ENCODE data around the gene IRS1.
"Not testable (repeated sequence)": the region's sequence is repeated elsewhere in the genome, so short reads cannot be mapped to it uniquely, and the experiment has no call there.

Gene IRS1, protein sequence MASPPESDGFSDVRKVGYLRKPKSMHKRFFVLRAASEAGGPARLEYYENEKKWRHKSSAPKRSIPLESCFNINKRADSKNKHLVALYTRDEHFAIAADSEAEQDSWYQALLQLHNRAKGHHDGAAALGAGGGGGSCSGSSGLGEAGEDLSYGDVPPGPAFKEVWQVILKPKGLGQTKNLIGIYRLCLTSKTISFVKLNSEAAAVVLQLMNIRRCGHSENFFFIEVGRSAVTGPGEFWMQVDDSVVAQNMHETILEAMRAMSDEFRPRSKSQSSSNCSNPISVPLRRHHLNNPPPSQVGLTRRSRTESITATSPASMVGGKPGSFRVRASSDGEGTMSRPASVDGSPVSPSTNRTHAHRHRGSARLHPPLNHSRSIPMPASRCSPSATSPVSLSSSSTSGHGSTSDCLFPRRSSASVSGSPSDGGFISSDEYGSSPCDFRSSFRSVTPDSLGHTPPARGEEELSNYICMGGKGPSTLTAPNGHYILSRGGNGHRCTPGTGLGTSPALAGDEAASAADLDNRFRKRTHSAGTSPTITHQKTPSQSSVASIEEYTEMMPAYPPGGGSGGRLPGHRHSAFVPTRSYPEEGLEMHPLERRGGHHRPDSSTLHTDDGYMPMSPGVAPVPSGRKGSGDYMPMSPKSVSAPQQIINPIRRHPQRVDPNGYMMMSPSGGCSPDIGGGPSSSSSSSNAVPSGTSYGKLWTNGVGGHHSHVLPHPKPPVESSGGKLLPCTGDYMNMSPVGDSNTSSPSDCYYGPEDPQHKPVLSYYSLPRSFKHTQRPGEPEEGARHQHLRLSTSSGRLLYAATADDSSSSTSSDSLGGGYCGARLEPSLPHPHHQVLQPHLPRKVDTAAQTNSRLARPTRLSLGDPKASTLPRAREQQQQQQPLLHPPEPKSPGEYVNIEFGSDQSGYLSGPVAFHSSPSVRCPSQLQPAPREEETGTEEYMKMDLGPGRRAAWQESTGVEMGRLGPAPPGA (N-terminal part only)

DNA sequence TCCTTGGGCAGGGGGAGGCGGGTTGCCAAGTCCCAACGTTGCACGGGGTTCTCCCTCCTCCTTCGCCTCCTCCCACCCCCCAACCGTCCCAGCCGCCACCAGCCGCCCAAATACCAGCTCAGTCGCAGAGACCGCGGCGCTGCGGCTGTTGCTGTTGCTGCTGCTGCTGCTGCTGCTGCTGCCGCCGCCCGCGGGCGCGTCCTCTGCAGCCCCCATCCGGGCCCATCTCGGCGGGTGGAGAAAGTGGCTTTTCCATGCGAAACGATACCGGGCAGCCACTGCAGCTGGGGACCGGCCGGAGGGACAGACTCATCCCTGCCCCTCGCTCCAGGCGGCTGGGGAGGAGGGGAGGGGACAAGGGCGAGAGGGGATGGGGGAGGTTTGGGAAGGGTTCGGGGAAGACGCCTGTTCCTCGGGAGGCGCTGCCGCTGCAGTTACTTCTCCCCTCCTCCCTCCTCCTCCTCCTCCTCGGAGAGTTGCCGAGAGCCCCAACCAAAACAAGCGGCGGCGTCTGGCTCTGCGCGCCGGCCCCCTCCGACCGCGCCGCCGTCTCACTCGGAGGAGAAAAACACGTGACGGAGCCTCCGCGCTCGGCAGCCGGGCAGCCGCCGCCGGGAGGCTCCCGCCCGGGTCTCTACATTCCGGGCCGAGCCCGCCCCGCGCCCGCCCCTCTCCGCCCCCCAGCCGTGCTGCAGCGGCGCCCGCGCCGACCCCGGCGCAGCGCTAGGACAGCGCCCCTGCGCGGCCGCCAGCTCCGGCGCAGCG lies at the start of gene IRS1:
TSS of gene IRS1 (minus strand) at position 610 of the 765 bp plus-strand sequence. CDS start 1,082 bp downstream, outside the sequence.
- DNase-seq = peak; percentile 72

DNA sequence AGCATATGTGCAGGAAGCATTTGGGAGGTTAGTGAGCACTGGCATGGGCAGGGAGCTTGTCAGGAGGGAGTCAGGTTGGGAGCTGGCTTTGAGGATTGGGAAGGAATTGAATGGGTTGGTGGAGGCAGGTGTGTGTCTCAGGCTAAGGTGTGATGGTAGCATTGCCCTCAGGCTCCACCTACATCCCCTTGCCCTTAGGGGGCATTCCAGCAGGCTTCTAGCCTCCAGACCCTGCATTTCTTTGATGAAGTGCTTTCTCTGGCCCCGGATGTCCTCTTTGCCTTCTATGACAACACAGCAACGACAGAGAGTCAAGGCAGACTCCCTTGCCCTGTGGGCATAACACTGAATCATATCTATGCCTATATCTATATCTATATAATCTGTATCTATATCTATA lies 49.7 kb upstream of the IRS1 start:
- DNase-seq = no peak

DNA sequence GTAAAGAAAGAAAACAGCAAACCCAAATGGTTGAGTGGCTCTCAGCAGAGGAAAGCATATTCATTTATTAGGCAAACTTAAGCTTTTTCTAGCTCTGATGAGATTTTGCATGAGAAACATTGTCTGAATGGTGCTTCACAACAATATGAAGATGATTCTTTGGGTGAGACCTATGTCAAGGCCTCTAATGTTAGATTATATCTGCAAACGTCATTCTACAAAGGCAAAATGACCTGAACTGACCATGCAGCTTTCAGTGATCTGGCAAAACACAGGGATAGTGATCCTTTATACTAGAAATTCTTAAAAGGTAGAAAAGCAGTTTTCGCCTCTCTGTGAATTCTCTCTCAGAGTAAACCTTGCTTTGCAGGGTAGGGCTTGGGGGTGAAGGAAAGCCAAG lies 47.9 kb upstream of the IRS1 start:
- no peak for DNase-seq

DNA sequence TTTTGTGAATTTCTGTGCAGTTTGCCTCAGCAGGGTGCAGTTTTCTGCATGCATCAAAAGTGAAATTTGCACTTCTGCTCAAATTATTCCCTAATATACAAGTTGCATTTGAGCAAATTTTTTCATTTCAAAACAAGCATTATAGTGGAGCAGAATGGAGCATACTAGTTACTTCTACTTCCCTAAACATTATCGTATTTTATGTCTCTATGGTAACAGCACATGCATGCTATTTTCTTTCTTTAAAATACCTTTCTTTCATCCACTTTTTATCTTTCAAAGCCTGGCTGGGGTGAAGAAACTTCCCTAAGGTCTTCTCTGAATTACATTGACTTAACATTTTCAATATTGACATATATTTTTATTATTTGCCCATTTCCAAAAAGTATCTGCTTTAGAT lies 47.5 kb upstream of the IRS1 start:
- no peak for DNase-seq

DNA sequence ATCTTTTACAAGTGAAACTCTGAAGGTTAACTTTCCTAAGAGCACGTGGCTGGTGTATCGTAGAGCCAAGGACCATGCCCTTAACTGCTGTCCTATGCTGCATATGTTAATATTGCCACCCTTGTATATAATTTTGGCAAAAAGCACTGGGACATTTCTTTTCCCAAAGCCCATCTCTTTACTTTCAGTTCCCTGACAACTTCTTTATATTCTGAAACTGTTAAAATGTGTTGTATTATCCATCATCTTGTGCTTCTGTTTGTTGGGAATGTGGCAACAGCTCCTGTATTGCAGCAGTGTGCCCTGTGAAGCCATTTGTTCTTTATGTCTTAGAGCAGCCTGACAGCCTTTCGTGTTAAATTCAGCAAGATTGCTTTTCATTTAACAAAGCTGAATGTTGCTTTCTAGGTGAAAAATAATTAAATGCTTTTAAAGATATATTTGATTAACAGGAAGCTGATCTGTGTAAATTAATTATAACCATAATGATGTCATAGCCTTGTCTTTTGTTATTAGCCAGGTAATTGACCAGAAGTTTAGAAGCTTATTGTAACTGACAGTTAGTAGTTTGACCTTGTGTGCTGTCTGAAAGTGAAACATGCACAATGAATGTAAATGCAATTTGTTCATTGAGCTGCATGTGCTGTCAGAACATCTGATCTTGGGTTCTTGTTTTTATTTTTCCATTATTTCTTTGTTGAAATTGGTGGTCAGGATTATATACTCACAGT lies 45.9 kb upstream of the IRS1 start:
- DNase-seq = no peak

DNA sequence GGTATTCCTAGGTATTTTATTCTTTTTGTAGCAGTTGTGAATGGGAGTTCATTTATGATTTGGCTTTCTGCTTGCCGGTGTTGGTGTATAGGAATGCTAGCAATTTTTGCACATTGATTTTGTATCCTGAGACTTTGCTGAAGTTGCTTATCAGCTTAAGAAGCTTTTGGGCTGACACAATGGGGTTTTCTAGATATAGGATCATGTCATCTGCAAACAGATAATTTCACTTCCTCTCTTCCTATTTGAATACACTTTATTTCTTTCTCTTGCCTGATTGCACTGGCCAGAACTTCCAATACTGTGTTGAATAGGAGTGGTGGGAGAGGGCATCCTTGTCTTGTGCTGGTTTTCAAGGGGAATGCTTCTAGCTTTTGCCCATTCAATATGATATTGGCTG lies 43.4 kb upstream of the IRS1 start:
- not testable (repeated sequence) for DNase-seq

DNA sequence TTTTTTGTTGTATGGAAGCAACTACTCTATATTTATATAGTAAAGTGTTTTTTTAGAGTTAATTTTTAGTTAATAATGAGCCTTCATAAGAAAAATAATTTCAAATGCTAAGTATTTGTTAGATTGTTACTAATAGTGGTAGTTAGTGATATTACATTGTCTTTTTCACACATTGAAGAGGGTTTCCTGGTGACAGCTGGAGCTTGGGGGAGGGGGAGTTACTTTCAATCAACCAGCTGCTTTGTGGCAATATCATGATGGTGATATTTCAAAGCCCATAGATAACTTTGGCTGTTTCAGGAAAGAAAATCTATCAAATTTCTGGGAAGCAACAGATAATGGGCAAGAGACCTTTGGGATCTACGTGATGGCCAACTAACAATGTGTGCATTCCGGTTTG lies 40.3 kb upstream of the IRS1 start:
- DNase-seq = no peak

DNA sequence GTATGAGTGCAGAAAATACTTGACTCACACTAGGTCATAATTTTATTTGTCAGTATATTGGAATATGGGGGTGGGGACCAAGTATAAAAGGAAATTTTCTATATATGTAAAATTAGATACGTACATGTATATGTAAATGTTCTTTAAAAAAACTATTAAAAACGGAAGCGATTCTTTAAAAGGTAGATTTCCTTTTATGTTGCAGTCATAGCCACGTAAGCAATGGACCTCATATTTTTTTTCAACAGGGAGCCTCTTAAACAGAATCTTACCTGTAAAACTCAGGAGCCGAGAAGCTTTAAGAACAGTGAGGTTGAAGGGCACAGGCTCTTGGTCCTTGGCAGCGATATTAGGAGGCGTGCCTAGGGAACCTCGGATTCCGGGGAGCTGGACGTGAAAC lies 39.5 kb upstream of the IRS1 start:
- no peak for DNase-seq

DNA sequence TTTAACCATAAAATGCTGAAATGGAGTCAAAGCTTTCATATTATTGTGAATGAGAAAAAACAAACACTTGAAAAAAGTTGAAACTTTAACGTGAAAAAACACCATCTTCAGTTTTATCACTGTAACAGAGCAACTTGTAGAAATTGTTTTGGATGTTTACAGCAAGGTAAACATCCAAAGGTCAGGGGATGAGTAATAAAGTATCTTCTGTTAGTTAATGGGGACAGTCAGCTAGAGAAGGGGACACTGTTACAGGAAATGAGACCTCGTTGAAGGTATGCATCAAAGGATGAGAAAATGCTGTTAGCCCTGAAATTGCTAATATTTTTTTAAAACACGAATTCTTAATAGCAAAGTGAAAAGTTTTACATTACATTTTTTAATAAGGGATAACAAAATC lies 39.1 kb upstream of the IRS1 start:
- DNase-seq = no peak

DNA sequence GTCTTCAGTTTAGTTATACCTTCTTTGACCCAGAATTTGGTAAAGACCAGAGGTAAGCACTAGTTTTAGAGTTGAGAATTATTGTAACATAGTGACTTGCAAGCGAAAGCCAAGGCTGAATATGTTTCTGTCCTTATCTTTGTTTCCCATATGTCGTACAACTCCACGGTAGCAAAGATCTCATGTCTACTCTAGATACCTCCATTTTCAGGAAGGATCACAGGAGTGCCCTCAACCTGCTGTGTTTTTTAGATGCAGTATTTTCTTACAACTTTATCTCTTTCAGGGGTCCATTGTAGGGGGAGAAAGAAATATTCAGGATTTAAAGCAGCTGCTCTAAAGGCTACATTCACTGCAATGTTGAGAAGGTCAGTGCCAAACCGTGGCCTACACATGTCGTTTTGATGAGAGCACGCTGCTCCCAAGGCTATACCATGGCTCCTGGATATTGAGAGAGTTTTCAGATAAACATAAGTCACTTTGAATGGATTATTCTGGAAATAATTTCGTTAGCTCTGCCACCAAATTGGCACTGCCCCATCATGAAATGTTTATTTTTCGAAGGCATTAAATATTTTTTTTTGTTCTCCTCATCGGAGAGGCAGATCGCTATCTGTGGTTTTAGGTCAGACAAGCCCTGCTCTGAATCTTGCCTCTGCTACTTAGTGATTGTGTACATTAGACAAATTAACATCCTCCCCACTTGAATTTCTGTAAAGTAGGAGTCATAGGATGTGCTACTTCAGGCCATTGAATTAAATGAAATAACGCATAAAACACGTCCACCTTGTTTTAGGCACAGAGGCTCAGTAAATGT lies 38.4 kb upstream of the IRS1 start:
- no peak for DNase-seq

DNA sequence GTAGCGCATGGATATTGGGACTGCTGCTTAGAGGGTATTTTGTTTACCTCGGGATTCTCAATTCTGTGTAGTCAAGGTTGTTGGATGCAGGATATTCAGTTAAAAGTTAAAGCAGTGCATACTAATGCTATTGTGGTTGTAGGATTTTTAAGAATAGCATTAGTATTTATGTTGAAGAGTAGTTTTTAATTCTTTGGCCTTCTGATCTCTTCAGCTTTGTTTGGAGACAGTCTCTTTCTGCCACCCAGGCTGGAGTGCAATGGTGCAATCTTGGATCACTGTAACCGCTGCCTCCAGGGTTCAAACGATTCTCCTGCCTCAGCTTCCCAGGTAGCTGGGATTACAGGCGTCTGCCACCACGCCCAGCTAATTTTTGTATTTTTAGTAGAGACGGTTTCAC lies 37.7 kb upstream of the IRS1 start:
- no peak for DNase-seq

DNA sequence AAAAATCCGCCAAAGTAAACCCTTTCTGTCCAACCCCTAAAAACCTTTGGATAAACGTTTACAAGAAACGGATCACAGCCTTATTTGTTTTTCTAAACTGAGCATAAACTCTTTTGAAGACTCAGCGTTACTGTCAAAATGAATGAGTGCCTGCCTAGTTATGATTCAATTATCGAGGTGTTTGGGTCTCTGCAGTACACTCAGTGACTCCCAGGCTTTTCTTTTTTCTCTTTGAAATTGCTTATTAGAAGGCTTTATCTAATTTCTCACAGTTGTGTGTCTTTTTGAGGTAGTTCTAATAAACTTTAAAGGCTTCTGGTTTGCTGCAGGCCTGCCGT lies 36.9 kb upstream of the IRS1 start:
- no peak for DNase-seq

DNA sequence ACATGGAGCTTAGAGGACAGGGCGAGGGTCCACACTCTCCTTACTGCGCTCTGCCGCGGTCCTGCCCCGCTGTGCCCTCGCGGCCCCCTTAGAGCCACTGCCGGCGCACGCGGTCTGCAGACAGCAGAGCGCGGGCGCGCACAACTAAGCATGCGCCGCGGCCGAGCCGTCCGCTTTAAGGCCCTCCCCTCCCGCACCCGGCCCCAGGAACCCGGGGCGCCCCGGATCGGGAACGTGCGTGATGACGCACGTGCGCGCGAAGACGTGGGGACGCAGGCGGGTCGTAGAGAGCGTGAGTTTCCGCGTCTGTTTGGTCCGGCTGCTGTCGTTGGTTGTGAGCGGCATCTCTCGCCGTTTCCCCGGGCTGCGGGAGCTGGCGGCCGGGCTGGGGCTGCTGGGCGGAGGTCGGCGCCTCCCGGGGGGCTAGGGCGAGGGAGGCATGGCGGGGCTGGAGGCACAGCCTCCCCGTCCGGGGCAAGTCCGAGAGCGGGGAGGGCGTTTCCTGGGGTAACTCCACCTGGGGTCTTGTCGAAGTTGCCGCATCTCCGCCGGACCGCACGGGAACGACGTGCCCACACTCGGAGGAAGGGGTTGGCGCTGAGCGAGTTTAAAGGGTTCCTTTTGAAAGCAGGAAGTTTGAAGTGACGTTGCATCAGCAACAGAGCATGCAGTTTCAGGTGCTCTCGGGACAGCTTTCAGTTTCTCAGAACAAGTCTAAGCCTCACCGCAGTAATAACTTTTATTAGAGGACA lies 36.4 kb upstream of the IRS1 start, which contains the start of gene RHBDD1:
TSS of gene RHBDD1 (plus strand) at position 259 of the 752 bp plus-strand sequence. CDS start 28,640 bp downstream, outside the sequence.
- DNase-seq = peak; percentile 94

DNA sequence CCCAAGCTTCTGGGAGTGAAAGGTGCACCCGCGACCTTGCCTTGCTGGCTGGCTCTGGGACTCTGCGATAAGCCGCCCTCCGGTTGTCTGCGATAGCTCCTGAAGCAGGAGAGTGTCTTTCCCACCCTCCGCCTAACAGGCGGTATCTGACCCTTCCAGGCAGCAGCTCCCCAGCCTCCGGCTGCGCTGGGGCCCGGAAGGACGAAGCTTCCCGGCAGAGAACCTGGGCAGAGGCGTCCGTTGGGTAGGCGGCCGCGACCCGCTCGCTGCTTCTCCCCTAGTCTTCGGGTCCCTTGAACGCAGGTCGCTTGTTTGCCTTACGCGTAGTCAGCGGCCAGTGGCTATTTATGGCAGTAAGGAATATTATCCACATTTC lies 35.8 kb upstream of the IRS1 start:
- DNase-seq = no peak

DNA sequence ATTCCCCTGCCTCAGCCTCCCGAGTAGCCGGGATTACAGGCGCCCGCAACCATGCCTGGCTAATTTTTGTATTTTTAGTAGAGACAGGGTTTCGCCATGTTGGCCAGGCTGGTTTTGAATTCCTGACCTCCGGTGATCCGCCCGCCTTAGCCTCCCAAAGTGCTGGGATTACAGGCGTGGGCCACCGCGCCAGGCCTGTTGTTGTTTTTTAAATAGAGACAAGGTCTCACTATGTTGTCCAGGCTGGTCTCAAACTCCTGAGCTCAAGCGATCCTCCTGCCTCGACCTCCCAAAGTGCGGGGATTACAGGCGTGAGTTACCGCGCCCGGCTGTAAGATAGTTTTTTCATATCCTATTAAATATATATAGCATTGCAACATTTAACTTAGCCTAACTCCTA lies 35.3 kb upstream of the IRS1 start:
- DNase-seq = not testable (repeated sequence)

DNA sequence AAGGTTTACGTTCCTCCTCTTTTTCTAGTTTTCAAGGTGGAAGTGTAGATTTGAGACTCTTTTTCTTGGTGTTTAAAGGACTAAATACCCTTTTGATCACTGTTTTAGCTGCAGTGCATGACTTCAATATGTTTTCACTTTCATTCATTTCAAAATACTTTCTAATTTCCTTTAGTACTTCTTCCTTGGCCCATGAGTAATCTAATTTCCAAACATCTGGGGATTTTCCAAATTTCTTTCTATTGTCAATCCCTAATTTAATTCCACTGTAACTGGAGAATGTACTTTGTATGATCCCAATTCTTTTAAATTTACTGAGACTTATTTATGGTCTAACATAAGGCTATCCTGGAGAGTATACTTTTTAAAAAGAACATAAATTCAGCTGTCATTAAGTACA lies 32.4 kb upstream of the IRS1 start:
- no peak for DNase-seq

DNA sequence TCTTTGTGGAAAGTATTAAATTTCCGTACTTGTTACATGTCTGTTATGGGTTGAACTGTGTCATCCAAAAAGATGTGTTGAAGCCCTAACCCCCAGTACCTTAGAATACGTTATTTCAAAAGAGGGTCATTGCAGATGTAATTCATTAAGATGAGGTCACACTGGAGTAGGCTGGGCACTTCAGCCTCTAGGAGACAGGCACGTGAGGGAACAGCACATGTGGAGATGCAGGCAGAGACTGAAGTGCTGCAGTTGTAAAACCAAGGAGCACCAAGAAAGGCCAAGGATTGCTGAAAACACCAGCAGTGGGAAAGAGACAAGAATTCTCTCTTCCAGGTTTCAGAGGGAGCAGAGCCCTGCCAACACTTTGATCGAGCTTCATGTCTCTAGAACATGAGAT lies 31.6 kb upstream of the IRS1 start:
- no peak for DNase-seq

DNA sequence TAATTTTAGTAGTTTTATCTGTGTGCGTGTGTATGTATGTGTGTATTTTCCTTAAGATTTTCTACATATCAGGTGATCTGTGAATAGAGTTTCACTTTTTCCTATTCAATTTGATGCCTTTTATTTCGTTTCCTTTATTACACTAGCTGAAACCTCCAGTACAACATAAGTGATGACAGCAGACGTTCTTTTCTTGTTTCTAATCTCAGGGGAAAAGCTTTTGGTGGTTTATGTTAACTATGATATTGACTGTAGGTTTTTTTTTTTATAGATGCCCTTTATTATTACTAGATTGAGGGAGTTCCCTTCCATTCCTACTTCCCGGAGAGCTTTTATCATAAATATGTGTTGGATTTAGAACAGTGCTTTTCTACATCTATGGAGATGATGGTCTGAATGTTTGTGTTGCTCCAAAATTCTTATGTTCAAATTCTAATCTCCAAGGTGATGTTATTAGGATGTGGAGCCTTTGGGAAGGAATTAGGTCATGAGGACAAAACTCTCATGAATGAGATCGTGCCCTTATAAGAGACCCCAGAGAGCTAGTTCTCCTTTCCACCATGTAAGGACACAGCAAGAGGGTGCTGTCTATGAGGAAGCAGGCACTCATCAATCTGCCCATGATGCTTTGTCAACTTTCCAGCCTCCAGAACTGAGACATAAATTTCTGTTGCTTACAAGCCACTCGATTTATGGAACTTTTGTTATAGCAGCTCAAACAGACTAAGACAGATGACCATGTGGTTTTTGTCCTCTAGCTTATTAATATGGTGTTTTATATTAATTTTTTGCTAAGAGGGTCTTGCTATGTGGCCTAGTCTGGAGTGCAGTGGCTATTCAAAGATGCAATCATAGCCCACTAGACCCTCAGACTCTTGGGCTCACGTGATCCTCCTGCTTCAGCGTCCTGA lies 30.4 kb upstream of the IRS1 start:
- DNase-seq = no peak

DNA sequence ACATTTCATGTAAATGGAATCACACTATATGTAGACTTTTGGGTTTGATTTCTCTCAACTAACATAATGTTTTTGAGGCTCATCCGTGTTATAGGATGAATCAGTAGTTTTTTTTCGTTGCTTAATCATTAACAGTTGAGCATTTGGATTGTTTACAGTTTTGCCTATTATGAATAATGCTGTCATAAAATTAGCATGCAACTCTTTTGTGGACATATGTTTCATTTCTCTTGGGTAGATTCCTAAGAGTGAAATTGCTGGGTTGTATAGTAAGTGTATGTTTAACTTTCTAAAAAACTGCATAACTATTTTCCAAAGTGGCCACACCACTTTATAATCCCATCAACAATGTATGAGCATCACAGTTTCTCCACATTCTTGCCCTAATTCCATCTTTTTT lies 28.6 kb upstream of the IRS1 start:
- no peak for DNase-seq

DNA sequence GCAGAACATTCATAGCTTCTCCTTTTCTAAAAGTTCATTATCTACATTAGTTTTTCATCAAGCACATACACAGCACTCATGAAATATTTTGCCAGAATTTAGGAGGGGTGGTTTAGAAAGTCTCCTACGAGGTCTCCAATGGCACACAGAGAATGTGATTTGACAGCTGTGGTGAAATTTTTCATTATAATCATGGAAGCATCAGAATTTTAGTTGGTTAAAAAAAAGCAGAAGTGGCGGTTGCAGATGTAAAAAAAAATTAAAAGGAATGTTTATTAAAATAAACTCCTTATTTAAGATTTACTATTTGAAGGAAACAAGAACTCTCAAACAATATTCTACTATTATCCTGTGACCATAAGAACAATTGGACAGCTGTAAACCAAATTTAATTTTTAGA lies 25.4 kb upstream of the IRS1 start:
- no peak for DNase-seq

Measured in stimulated activated CD8-positive, alpha-beta memory T cell treated with anti-CD3 and anti-CD28 coated beads, Interleukin-4, amount 100 ng/mL, for 48 hours (primary cell).